ENCODE results near the gene PCDH17. TPM values are rescaled to one million over a fixed set of nuclear protein-coding genes. Genes with fewer than 3 reads are reported as not detected.

The PCDH17 gene
- total and polyA plus RNA-seq, 2 of the 8 experiments (the other 6 are each of a cell fraction or from before 2014, with no cell fraction given) = 0.20 to 0.60 TPM

DNA sequence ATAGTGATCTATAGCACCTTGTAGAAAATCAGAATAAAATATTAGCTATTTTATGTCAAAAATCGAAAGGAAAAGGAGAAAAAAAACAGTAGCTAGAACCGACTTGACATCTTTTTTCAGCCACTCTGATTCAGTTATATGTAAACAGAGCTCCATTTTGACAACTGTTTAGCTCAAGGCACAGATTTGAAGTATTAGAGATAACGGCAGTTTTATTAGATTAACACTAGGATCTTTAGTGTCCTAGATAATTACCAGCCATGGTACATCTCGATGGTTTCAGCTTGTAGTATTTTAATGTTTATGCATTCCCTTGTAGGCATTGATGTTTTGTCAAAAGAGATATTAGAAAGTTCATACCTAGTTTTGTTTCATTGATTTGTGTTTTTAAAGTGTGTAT is 67.3 kb downstream of the PCDH17 start (continued):
- TF ChIP-seq, protein P1, sequence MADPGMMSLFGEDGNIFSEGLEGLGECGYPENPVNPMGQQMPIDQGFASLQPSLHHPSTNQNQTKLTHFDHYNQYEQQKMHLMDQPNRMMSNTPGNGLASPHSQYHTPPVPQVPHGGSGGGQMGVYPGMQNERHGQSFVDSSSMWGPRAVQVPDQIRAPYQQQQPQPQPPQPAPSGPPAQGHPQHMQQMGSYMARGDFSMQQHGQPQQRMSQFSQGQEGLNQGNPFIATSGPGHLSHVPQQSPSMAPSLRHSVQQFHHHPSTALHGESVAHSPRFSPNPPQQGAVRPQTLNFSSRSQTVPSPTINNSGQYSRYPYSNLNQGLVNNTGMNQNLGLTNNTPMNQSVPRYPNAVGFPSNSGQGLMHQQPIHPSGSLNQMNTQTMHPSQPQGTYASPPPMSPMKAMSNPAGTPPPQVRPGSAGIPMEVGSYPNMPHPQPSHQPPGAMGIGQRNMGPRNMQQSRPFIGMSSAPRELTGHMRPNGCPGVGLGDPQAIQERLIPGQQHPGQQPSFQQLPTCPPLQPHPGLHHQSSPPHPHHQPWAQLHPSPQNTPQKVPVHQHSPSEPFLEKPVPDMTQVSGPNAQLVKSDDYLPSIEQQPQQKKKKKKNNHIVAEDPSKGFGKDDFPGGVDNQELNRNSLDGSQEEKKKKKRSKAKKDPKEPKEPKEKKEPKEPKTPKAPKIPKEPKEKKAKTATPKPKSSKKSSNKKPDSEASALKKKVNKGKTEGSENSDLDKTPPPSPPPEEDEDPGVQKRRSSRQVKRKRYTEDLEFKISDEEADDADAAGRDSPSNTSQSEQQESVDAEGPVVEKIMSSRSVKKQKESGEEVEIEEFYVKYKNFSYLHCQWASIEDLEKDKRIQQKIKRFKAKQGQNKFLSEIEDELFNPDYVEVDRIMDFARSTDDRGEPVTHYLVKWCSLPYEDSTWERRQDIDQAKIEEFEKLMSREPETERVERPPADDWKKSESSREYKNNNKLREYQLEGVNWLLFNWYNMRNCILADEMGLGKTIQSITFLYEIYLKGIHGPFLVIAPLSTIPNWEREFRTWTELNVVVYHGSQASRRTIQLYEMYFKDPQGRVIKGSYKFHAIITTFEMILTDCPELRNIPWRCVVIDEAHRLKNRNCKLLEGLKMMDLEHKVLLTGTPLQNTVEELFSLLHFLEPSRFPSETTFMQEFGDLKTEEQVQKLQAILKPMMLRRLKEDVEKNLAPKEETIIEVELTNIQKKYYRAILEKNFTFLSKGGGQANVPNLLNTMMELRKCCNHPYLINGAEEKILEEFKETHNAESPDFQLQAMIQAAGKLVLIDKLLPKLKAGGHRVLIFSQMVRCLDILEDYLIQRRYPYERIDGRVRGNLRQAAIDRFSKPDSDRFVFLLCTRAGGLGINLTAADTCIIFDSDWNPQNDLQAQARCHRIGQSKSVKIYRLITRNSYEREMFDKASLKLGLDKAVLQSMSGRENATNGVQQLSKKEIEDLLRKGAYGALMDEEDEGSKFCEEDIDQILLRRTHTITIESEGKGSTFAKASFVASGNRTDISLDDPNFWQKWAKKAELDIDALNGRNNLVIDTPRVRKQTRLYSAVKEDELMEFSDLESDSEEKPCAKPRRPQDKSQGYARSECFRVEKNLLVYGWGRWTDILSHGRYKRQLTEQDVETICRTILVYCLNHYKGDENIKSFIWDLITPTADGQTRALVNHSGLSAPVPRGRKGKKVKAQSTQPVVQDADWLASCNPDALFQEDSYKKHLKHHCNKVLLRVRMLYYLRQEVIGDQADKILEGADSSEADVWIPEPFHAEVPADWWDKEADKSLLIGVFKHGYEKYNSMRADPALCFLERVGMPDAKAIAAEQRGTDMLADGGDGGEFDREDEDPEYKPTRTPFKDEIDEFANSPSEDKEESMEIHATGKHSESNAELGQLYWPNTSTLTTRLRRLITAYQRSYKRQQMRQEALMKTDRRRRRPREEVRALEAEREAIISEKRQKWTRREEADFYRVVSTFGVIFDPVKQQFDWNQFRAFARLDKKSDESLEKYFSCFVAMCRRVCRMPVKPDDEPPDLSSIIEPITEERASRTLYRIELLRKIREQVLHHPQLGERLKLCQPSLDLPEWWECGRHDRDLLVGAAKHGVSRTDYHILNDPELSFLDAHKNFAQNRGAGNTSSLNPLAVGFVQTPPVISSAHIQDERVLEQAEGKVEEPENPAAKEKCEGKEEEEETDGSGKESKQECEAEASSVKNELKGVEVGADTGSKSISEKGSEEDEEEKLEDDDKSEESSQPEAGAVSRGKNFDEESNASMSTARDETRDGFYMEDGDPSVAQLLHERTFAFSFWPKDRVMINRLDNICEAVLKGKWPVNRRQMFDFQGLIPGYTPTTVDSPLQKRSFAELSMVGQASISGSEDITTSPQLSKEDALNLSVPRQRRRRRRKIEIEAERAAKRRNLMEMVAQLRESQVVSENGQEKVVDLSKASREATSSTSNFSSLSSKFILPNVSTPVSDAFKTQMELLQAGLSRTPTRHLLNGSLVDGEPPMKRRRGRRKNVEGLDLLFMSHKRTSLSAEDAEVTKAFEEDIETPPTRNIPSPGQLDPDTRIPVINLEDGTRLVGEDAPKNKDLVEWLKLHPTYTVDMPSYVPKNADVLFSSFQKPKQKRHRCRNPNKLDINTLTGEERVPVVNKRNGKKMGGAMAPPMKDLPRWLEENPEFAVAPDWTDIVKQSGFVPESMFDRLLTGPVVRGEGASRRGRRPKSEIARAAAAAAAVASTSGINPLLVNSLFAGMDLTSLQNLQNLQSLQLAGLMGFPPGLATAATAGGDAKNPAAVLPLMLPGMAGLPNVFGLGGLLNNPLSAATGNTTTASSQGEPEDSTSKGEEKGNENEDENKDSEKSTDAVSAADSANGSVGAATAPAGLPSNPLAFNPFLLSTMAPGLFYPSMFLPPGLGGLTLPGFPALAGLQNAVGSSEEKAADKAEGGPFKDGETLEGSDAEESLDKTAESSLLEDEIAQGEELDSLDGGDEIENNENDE (IDR thresholded peaks at IDR 0.05; ENCODE audit: insufficient replicate concordance, low read length) = no peak

Measured in H1 (cell line).